Upper lobe of left lung (tissue), 6 donors: ENCODE measurements around the gene PPP1R9A. TPM values are rescaled to one million over a fixed set of nuclear protein-coding genes. Genes with fewer than 3 reads are reported as not detected.

ENCODE experiments used
- ATAC-seq, 2 donors: fragments of 200-7000 bp; cut with Tn5 transposase; one replicate each; pipeline ENCODE4 v1.9.1; 2022; ENCODE audit warnings: mild to moderate bottlenecking in 2 of 2, moderate library complexity in 2 of 2; ENCODE audit not compliant: low FRiP score in 2 of 2
- DNase-seq, 2 donors: peaks; one replicate each; pipeline ENCODE4 v3.0.0-alpha.2; 2019 to 2020
- H3K27ac ChIP-seq, 4 donors: fragments of 200-600 bp; sonication (generic); one replicate each; pipeline ENCODE4 v1.5.1; 2016 to 2019
- H3K27me3 ChIP-seq, 4 donors: fragments of 200-600 bp; sonication (generic); one replicate each; pipeline ENCODE4 v1.5.1; 2017 to 2019
- H3K36me3 ChIP-seq, 4 donors: fragments of 200-600 bp; sonication (generic); one replicate each; pipeline ENCODE4 v1.5.1; 2016 to 2019
- H3K4me1 ChIP-seq, 4 donors: fragments of 200-600 bp; sonication (generic); one replicate each; pipeline ENCODE4 v1.5.1; 2018 to 2019
- H3K4me3 ChIP-seq, 4 donors: fragments of 200-600 bp; sonication (generic); one replicate each; pipeline ENCODE4 v1.5.1; 2017 to 2019; ENCODE audit warnings: mild to moderate bottlenecking in 2 of 4, moderate library complexity in 1 of 4
- H3K9me3 ChIP-seq, 4 donors: fragments of 200-600 bp; sonication (generic); one replicate each; pipeline ENCODE4 v1.5.1; 2018 to 2019
- CTCF ChIP-seq, 6 experiments: fragments of 450-650 bp in 4 of 6; fragments of 200-600 bp in 2 of 6; sonication (generic) in 2 of 6; IDR thresholded peaks; one replicate each; pipeline ENCODE4 v1.5.1; 2016 to 2019; ENCODE audit warnings: antibody characterized with exemption in 6 of 6
- EP300 ChIP-seq, 4 donors: sonication (generic); formaldehyde crosslinking; IDR thresholded peaks; one replicate each; pipeline ENCODE4 v1.5.1; 2017; ENCODE audit warnings: antibody characterized with exemption in 4 of 4, control low read depth in 2 of 4
- POLR2A ChIP-seq, 4 donors: fragments of 450-650 bp; IDR thresholded peaks; one replicate each; pipeline ENCODE4 v1.5.1; 2016 to 2017; ENCODE audit warnings: antibody characterized with exemption in 4 of 4, mild to moderate bottlenecking in 2 of 4
- POLR2AphosphoS5 ChIP-seq, 2 donors: sonication (generic); formaldehyde crosslinking; IDR thresholded peaks; one replicate each; pipeline ENCODE4 v1.5.1; 2017; ENCODE audit warnings: antibody characterized with exemption in 2 of 2
- WGBS, 2 donors: methylation state at CpG; one replicate each; pipeline ENCODE4 v1.1.5; 2017 to 2018; 5-methylcytosine and 5-hydroxymethylcytosine counted together
- total RNA-seq, 6 donors: library from RNA; depleted of rRNA in 4 of 6; stranded (reverse); fragments of >200 nt in 4 of 6; gene quantifications; one replicate each; pipeline versions ENCODE4 v1.1.0 to v1.2.1, GENCODE V29; 2016 to 2021
- donor health status: DM: no; HTN: no; CAD: no; lungs with moderate emphysema.
- donor health status: DM: no; HTN: yes; CAD: no; lungs with severe emphysema.

Gene PPP1R9A
- total RNA-seq, 6 donors from 2014 or later, result 16.9 to 41.9 (median 26.2) TPM

- H3K9me3 ChIP-seq, result no peaks in the 10 kb centered on the region
- no peak for DNase-seq
- TF ChIP-seq POLR2A (IDR thresholded peaks at IDR 0.05) (no peak), CTCF (IDR thresholded peaks at IDR 0.05) (no peak), POLR2AphosphoS5 (IDR thresholded peaks at IDR 0.05) (no peak), EP300 (IDR thresholded peaks at IDR 0.05) (no peak)
- H3K36me3 ChIP-seq, result no peaks in the 10 kb centered on the region
- no peaks in the 10 kb centered on the region for H3K4me1 ChIP-seq
- no peak overlapping the region for H3K27ac ChIP-seq
- H3K4me3 ChIP-seq, result no peak overlapping the region
- ATAC-seq, result no peak
- no peaks in the 10 kb centered on the region for H3K27me3 ChIP-seq
- WGBS, 2 donors, result 67 to 74% methylated on average over 6 of the region's 6 CpGs
Observed at GRCh38 chr7:95066737-95067530, 159.5 kb downstream of the PPP1R9A start.

- WGBS, 2 donors, result 44 to 54% methylated on average over 4 of the region's 4 CpGs
- no peaks in the 10 kb centered on the region for H3K27me3 ChIP-seq
- no peak overlapping the region for H3K4me3 ChIP-seq
- H3K27ac ChIP-seq, result no peak overlapping the region
- no peaks in the 10 kb centered on the region for H3K36me3 ChIP-seq
- TF ChIP-seq EP300 (IDR thresholded peaks at IDR 0.05) (no peak), POLR2A (IDR thresholded peaks at IDR 0.05) (no peak), CTCF (IDR thresholded peaks at IDR 0.05) (no peak), POLR2AphosphoS5 (IDR thresholded peaks at IDR 0.05) (no peak)
- ATAC-seq, result no peak
- H3K4me1 ChIP-seq, result peaks cover 0 to 2% (median 0%) of the 10 kb centered on the region in 4 donors
- H3K9me3 ChIP-seq, result no peaks in the 10 kb centered on the region
- DNase-seq, result no peak
Observed at GRCh38 chr7:95088536-95089215, 181.3 kb downstream of the PPP1R9A start.

GRCh38 chr7:95089414-95090315 is 182.3 kb downstream of the PPP1R9A start:
- Histone ChIP-seq H3K9me3 (no peaks in the 10 kb centered on the region), H3K4me3 (no peak overlapping the region), H3K36me3 (no peaks in the 10 kb centered on the region), H3K27ac (no peak overlapping the region), H3K27me3 (no peaks in the 10 kb centered on the region), H3K4me1 (peaks cover 0 to 2% (median 0%) of the 10 kb centered on the region in 4 donors)
- 86 to 91% methylated on average over 4 of the region's 4 CpGs for WGBS, 2 donors
- no peak for TF ChIP-seq CTCF (IDR thresholded peaks at IDR 0.05)
- TF ChIP-seq POLR2A (IDR thresholded peaks at IDR 0.05), result no peak
- ATAC-seq, result no peak
- DNase-seq, result no peak

GRCh38 chr7:95092324-95092723 is 184.9 kb downstream of the PPP1R9A start:
- Histone ChIP-seq H3K27ac (no peak overlapping the region), H3K9me3 (no peaks in the 10 kb centered on the region), H3K27me3 (no peaks in the 10 kb centered on the region), H3K4me3 (no peak overlapping the region), H3K36me3 (no peaks in the 10 kb centered on the region), H3K4me1 (peaks cover 0 to 9% (median 4%) of the 10 kb centered on the region in 4 donors)
- TF ChIP-seq EP300 (IDR thresholded peaks at IDR 0.05) (no peak), POLR2AphosphoS5 (IDR thresholded peaks at IDR 0.05) (no peak), POLR2A (IDR thresholded peaks at IDR 0.05) (no peak), CTCF (IDR thresholded peaks at IDR 0.05) (no peak)
- WGBS, 2 donors, result 69 to 77% methylated on average over 1 of the region's 1 CpG
- no peak for ATAC-seq
- DNase-seq, result no peak
